GM18870 (cell line): ENCODE data around the gene SPG7.

ENCODE experiments used
- ATAC-seq: cut with Tn5 transposase; IDR thresholded peaks from one replicate; pipeline ENCODE4 v1.9.1; 2021; ENCODE audit warnings: moderate library complexity; ENCODE audit not compliant: unreplicated experiment

The SPG7 gene

DNA sequence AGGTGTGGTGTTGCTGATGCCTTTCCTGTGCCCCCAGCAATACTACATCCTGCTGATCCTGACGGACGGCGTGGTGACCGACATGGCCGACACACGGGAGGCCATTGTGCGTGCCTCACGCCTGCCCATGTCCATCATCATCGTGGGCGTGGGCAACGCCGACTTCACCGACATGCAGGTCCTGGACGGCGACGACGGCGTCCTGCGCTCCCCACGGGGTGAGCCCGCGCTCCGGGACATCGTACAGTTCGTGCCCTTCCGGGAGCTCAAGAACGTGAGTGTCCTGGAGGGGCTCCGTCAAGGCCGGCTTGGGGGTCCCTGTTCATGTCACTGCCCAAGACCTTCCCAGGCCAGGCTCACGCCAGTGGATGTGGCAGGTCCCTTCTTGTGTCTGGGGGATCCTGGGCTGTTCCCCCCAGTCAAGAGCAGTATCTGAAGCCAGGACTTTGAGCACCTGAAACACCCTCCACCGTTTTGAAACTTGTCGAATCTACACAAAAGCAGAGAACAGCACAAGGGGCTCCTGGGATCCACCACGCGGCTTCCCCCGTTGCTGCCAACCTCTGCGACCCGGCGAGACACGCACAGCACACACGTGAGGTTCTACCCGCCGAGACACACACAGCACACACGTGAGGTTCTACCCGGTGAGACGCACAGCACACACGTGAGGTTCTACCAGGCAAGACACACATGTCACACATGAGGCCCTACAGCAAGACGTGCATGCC lies 87.3 kb downstream of the SPG7 start:
- no peak for ATAC-seq

DNA sequence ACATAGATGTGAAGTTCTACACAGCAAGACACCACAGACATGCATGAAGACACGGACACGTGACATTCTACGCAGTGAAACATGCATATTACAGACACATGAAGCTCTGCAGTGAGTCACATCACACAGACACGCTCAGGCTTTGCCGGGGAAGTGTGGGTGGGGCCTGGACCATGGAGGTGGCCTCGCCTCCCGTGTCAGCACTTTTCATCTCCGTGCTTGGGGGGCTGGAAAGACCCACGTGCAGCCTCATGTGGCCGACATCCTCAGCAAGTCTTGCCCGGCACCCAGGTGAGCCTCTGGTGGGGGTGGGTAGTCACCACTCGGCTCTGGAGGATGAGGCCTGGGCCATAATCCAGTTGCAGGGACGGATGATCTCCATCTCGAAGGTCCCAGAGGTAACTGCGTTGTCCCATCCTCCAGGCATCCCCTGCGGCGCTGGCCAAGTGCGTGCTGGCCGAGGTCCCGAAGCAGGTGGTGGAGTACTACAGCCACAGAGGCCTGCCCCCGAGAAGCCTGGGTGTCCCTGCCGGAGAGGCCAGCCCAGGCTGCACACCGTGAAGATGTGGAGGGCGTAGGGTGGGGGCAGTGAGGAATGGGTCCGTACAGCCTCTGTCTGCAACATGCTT lies 88.0 kb downstream of the SPG7 start:
- no peak for ATAC-seq

DNA sequence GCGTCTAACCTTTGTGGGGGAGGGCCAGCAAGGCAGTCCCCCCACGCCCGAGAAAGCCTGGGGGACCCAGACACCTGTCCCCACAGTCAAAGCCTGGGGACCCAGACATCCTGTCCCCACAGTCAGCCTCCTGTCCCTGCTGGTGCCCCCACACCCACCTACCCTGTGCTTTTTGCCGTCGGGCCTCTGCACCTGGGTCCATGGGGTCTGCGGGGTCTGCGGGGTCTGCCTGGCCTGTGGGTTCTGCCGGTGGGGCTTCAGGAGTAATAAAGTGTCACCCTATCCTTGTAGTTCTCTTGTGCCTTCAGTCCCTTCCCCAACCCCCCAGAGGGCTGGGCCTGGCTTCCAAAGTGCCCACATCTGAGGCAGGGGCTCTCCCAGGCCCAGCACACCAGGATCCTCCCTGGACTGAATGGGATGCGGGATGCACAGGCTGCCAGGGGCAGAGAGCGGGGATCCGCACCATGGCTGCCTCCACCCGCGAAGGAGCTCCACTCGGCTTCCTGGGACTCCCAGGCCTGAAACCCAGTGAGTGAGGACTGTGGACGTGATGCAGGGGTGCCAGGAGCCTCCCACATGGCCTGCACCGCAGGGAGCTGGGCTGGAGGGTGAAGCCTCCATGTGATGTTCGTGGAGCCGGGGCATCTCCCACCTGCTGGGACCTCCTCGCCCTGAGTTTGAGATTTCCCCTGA lies 88.9 kb downstream of the SPG7 start:
- ATAC-seq: no peak

DNA sequence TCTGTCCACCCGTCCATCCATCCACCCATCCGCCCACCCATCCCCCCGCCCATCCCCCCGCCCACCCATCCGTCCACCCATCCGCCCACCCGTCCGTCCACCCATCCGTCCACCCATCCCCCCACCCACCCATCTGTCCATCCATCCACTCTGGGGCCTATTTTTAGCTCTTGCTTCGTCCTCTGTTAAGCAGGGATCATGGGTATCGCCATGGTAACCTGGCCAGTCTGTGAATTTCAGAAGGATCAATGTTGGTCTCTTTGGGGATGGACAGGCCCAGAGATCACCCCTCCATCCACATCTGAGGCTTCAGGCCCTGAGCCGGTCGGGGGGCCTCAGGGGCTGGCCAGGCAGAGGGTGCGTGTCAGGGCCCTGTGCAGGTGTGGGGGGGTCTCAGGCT lies 90.0 kb downstream of the SPG7 start:
- ATAC-seq: no peak

DNA sequence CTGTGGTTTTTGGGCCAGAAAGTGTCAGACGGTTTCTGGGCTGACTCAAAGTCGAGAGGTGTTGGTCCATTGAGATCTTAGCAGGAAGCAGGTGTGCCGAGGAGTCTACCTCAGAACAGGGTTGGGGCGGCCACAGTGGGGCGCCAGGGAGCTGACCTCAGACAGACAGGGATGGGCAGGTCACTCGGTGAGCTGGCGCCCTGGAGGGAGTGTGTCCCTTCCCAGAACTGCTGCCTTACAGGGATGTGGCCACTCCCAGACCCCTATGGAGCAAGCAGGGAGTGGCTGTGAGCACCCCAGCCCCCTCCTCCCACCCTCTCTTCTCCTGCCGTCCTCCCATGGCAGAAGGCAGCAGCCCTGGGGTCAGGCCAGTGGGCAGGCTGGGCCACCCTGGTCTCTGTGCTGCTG lies 91.3 kb downstream of the SPG7 start:
- ATAC-seq: no peak

DNA sequence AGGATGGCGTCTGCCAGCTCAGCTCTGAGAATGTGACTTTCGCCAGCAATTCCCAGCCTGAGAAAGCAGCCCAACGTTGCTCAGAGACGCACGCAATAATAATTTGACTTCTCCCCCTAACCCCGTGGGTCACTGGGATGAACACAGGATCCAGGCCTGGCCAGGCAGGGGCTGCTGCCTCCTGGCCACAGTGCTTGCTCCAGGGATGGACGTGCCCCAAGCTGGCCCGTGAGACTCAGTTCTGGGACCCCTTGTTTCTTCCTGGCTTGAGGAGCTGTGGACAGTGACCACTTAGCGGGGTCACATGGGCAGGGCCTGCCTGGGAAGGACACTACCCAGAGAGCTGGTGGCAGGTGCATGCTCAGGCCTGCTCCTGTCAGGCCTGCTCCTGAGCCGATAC lies 91.7 kb downstream of the SPG7 start:
- ATAC-seq: no peak

DNA sequence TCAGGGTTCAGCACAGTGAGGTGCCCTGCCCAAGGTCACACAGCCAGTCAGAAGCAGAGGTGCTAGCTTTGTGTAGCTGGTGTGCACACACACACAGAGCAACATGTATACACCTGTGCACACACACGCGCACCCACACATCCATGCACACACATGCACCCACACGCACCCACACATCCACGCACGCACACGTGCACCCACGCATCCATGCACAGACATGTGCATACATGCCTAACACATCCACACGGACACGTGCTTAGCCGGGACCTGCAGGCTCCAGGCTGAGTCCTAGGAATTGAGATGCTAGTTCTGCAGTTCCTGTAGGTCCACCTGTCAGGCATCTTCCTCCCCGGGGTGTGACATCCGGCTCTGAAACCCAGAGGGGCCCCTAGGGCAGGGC lies 92.2 kb downstream of the SPG7 start:
- ATAC-seq: no peak

DNA sequence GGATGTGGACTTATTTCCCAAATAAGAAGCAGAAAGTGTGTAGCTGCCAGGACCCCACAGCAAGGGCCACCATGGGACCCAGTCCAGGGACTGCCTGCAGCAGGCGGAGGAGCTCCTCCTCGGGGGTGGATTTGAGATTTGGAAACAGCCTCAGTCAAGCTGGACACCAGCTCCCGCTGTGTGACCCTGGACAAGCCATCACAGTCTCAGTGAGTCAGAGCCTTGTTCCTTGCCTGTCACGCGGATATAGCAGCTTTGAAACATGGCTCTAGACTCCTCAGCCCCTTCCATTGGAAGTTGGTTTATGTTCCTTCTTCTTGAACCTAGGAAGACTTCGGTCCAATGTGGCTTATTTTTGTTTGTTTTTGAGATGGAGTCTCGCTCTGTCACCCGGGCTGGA lies 92.8 kb downstream of the SPG7 start:
- no peak for ATAC-seq

DNA sequence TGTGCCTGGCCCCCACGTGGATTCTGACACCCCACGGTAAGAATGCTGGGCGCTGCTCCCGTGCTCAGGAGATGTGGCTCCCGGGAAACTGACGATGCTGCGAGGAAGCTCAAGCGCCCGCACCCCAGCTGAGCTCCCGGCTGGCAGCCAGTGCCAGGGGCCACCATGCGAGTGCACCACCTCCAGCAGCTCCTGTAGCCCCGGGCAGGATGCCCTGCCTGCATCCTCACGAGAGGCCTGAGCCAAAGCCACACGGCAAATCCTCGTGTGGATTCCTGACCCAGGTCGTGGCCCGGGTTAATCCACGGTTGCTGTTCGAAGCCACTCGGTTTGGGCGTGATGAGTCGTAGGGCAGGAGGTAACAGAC lies 93.7 kb downstream of the SPG7 start:
- ATAC-seq: no peak

DNA sequence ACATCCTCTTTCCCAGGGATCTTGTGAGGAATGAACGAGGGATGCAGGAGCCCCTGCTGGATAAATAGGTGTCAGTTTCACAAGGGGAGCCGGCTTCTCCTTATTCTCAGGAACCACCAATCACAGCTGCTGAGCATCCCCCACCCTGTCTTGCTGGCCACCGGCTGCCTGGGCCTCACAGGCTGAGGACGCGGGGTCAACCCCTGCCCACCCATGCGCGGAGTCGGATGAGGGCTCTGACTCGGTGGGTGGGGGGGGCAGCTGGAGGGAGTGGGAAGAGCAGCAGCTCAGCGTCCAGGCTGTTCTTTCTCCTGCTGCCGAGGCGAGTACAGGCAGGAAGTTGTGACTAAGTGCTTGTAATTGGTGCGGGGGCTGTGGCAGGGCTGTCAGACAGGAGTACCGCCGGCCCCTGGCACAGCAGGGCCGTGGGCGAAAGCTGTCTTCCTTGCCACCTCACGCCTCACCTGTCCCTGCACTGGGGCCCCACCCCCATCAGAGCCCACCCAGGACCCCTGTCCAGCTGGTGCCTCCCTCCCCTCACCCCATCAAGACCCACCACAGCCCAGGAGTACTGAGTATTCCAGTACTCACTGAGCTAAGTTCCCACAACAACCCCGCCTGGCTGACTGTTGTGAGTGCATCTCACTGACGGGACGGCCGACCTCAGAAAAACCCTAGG lies 94.2 kb downstream of the SPG7 start:
- ATAC-seq: no peak

DNA sequence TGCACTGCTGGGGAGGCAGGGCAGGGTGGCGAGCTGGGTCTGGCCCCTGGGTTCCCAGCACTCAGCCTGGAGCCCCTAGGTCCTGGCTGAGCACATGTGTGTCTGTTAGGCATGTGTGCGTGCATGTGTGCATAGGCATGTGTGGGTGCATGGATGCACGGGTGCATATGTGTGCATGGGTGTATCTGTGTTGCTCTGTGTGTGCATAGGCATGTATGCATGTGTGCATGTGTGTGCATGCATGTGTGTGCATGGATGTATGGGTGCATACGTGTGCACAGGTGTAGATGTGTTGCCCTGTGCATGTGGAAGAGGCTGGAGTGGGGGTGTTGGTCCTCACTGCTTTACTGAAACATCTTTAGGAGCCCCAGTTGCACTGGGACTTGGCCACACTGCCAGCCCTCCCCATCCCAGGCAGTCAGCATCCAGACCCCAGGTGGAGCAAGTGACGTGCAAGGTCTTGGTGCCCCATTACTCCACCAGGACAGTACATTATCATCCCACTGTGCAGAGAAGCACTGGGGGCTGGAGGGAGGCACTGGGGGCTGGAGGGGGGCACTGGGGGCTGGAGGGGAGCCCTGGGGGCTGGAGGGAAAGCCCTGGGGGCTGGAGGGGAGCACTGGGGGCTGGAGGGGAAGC lies 94.9 kb downstream of the SPG7 start:
- ATAC-seq: no peak

DNA sequence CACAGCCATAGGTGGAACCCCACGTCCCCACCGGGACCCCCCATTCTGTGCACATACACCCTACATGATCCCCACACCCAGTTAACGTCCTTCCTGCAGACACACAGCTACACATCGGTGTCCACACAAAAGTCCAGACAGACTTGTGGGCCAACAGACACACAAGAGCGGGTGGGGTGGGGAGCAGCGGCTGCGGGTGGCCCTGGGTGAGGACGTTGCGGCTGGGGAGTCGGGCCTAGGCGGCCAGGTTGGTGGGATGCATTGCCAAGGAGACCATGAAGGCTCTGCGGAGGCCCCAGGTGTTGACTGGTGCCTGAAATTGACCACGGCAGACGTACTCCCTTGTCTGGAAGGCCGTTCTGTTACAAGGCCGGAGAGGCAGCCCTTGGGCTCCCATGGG lies 96.6 kb downstream of the SPG7 start:
- ATAC-seq: no peak

DNA sequence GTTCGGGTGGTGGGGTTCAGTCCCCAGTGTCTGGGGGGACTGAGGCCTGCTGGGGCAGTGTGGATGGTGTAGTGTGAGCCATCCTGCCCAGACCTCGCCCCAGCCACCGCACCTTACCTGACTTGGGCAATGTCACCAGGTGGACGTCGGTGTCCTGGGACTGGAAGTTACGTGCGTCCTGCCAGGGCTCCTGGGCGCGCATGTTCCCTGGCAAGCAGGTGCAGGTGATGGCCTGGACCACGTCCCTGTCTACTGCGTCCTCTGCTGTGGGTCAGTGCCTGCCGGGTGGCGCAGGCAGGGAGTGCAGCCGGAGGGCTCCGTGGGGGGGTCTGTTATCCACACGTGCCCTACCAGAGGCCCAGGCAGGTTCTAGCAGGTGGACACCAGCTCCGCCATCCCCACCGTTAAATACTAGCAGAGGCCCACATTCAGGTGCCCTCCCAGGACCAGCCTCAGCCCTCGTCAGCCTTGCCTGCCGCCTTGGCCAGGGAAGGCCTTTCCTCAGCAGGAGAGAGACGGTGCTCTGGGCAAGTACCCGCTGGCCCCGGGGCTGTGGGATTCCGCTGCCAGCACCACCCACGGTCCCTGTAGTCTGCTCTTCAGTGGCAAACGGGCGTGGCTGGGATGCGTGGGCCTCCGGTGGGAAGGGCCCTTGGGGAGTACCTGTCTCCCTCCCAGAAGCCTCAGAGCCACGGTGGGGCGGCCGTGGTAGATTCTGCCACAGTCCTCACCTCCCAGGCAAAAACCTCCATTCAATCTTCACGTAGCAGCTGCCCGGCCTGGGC lies 97.2 kb downstream of the SPG7 start:
- ATAC-seq: no peak

DNA sequence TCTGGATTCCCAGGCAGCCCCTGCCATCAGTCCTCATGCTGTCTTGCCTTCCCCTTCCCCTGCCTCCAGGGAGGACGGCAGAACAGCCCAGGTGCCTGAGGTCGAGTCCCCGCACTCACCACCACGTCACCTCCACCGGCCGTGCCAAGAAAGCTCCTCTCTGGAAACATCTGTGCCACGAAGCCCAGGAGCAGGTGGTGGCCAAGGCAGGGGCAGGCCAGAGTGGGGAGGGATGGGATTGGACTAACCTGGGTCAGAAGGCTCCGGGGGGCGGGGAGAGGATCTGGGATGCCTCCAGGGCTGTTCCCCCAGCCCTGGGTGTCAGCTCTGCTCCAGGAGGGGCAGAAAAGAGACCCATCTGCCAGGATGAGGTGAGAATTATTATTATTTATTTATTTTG lies 97.8 kb downstream of the SPG7 start:
- ATAC-seq: no peak
